ENCODE data around the gene MYLK. TPM values are rescaled to one million over a fixed set of nuclear protein-coding genes. Genes with fewer than 3 reads are reported as not detected.

MYLK gene
- polyA plus RNA-seq, 4 donors = 129 to 170 (median 136) TPM

- no peak for DNase-seq (ENCODE audit: low read depth in 4 of 4, low spot score in 3 of 4)
Observed at GRCh38 chr3:123684209-123684608, 199.9 kb downstream of the MYLK start.

- no peak for DNase-seq (ENCODE audit: low read depth in 4 of 4, low spot score in 3 of 4)
Observed at GRCh38 chr3:123683505-123684154, 200.5 kb downstream of the MYLK start.

- DNase-seq (ENCODE audit: low read depth in 4 of 4, low spot score in 3 of 4) = no peak
Observed at GRCh38 chr3:123682781-123683504, 201.2 kb downstream of the MYLK start.

GRCh38 chr3:123682302-123682701 lies 201.8 kb downstream of the MYLK start:
- DNase-seq (ENCODE audit: low read depth in 4 of 4, low spot score in 3 of 4) = no peak

GRCh38 chr3:123679712-123680386 lies 204.3 kb downstream of the MYLK start:
- no peak for DNase-seq (ENCODE audit: low read depth in 4 of 4, low spot score in 3 of 4)

GRCh38 chr3:123678108-123678511 lies 206.0 kb downstream of the MYLK start:
- no peak for DNase-seq (ENCODE audit: low read depth in 4 of 4, low spot score in 3 of 4)

GRCh38 chr3:123672429-123673146 lies 211.5 kb downstream of the MYLK start:
- DNase-seq (ENCODE audit: low read depth in 4 of 4, low spot score in 3 of 4) = no peak

- DNase-seq (ENCODE audit: low read depth in 4 of 4, low spot score in 3 of 4) = no peak
Observed at GRCh38 chr3:123670743-123671142, 213.4 kb downstream of the MYLK start.

GRCh38 chr3:123668906-123669305 lies 215.2 kb downstream of the MYLK start:
- DNase-seq (ENCODE audit: low read depth in 4 of 4, low spot score in 3 of 4) = no peak

GRCh38 chr3:123667784-123668183 lies 216.3 kb downstream of the MYLK start:
- no peak for DNase-seq (ENCODE audit: low read depth in 4 of 4, low spot score in 3 of 4)

- DNase-seq (ENCODE audit: low read depth in 4 of 4, low spot score in 3 of 4) = no peak
Observed at GRCh38 chr3:123664753-123665152, 219.4 kb downstream of the MYLK start.

- no peak for DNase-seq (ENCODE audit: low read depth in 4 of 4, low spot score in 3 of 4)
Observed at GRCh38 chr3:123663977-123664376, 220.2 kb downstream of the MYLK start.

- DNase-seq (ENCODE audit: low read depth in 4 of 4, low spot score in 3 of 4) = no peak
Observed at GRCh38 chr3:123661973-123662372, 222.2 kb downstream of the MYLK start.

GRCh38 chr3:123660900-123661299 lies 223.2 kb downstream of the MYLK start:
- peak; percentile 74 to 80 (median 78) for DNase-seq (ENCODE audit: low read depth in 4 of 4, low spot score in 3 of 4)

- no peak for DNase-seq (ENCODE audit: low read depth in 4 of 4, low spot score in 3 of 4)
Observed at GRCh38 chr3:123660141-123660675, 223.9 kb downstream of the MYLK start.

GRCh38 chr3:123658852-123659206 lies 225.3 kb downstream of the MYLK start:
- DNase-seq (ENCODE audit: low read depth in 4 of 4, low spot score in 3 of 4) = no peak

GRCh38 chr3:123658118-123658851 lies 225.8 kb downstream of the MYLK start:
- DNase-seq (ENCODE audit: low read depth in 4 of 4, low spot score in 3 of 4) = no peak

GRCh38 chr3:123657568-123657967 lies 226.6 kb downstream of the MYLK start:
- no peak for DNase-seq (ENCODE audit: low read depth in 4 of 4, low spot score in 3 of 4)

GRCh38 chr3:123657111-123657510 lies 227.0 kb downstream of the MYLK start:
- DNase-seq (ENCODE audit: low read depth in 4 of 4, low spot score in 3 of 4) = no peak

GRCh38 chr3:123656691-123657090 lies 227.4 kb downstream of the MYLK start:
- DNase-seq (ENCODE audit: low read depth in 4 of 4, low spot score in 3 of 4) = no peak

All from left renal pelvis (tissue), 4 donors.